ENCODE measurements around the gene ADAMTS7.

ADAMTS7 gene

GRCh38 chr15:78717956-78718656 is 93.2 kb downstream of the ADAMTS7 start:
- no peak for DNase-seq

DNA sequence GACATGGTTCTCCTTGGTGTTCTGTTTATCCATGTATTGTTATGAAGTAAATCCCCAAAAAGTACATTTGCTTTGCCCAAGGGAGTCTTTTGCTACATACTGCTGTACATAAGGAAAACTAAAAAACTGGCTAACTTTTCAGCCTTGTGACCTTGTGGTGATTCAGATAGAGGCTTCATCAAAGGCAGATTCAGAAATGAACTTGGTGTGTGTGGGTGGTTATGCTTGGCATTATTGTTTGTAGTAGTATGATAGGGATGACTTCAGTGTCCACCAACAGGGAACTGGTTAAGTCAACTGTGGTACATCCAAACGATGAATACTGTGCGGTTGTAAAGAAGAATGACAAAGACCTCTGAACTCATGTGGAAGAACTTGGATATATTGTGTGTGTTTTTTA is 94.6 kb downstream of the ADAMTS7 start:
- no peak for DNase-seq

DNA sequence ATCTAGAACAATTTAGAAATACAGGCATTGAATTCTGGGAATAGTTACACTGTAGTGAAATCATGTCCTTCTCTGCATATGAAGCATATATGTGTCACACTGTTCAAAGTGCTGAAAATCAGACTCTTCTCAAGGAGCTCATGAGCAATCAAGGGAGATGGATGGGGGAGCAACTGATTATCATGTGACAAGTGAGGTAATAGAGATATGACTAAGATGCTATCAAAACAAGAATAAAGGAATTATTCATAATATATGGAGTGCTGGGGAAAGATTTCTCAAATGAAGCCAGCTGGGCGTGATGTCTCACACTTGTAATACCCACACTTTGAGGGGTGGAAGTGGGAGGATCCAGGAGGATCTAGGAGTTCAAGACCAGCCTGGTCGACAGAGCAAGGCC is 95.3 kb downstream of the ADAMTS7 start:
- no peak for DNase-seq

- no peak for DNase-seq
These were observed 95.8 kb downstream of the ADAMTS7 start for GRCh38 chr15:78715434-78715833.

- peak in 1 of 2 experiments; percentile 4 for DNase-seq
These were observed 96.4 kb downstream of the ADAMTS7 start for GRCh38 chr15:78714890-78715289.

DNA sequence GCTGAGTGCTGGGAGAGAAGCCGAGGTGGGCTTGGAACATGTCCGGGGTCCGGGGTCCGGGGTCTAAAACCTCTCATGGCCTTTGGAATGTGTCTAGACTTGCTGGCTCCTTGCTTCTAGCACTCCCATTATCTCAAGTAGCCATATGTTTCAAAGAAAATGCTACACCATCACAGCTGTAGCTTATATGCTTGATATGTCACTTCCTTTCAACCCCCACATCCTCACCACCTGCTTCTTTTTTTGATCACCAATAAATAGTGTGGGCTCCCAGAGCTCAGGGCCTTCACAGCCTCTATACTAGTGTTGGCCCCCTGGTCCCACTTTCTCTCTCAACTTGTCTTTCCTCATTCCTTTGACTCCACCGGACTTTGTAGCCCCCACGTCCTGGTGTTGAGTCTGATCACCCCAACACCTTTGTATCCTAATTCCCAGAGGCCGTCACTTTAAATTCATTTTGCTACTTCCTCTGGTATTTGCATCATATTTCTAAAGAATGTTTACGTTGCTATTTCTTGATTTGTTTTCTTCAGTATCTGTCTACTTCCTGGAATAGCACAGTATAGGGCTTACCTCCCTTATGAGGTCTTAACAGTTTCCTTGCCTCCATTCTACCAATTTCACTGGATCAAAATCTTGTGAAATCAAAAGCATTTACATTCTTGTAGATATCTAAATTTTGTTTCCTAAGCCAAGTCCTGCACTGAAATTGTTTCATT is 98.3 kb downstream of the ADAMTS7 start:
- DNase-seq = no peak

GRCh38 chr15:78711638-78712037 is 99.6 kb downstream of the ADAMTS7 start:
- DNase-seq = no peak

DNA sequence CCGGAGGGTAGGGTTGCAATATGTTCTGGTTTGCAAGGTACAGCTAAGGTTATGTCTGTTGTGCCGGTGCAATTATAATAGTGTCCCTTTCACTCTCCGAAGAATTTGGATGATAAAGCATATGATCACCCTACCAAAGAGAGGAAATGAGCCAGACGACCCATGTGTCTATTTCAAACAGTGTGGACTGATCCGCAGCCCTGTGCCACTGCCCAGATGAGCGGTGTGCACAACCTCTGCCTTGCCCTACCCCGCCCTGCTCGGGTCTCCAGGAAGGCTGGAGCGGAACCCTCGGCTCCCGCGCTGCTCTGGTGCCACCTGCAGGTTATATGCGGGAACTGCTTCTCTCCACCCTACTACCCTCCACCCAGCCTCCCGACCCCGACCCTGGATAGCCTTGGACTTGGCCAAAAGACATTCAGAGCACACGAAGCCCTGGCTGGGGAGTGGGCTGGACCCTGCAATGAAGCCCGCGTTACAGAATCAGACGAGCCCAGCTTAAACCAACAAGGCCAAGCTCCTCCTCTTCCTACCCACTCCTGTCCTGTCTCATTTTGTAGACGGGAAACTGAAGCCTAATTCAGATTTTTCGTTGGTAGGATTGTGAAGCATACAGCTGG is 101.9 kb downstream of the ADAMTS7 start:
- peak; percentile 34 to 49 for DNase-seq

Measured in SW 1271 (cell line).